Forelimb muscle (tissue), 1 donor: Measurements from ENCODE around the gene GPR75. TPM values are rescaled to one million over a fixed set of nuclear protein-coding genes. Genes with fewer than 3 reads are reported as not detected.

Source experiments
- polyA plus RNA-seq: library from polyadenylated mRNA; unstranded; fragments of 120-200 nt; gene quantifications from one replicate; pipeline ENCODE4 v1.2.1, GENCODE V29; 2013; ENCODE audit not compliant: insufficient read length

GPR75 gene
- polyA plus RNA-seq, 1 donor, result 1.5 TPM

Other genes with a start within 250 kb of the GPR75 start
- 1.9 TPM for gene CHAC2, start 92.2 kb downstream of the GPR75 start, polyA plus RNA-seq
- 14.6 TPM for gene ASB3, start 73.0 kb downstream of the GPR75 start, polyA plus RNA-seq
- gene ERLEC1, start 72.9 kb downstream of the GPR75 start, polyA plus RNA-seq, result 40.4 TPM
- 38.3 TPM for gene PSME4, start 111.0 kb upstream of the GPR75 start, polyA plus RNA-seq